Endothelial cell of umbilical vein (primary cell): ENCODE results near the gene LHCGR. TPM values are rescaled to one million over a fixed set of nuclear protein-coding genes. Genes with fewer than 3 reads are reported as not detected.

ENCODE experiments used
- BruUV-seq: library from RNA; stranded (reverse); fragments of 400-500 nt; replicated peaks from 2 replicates; lab custom pipeline; 2021; lab: Mats Ljungman, UMichigan
- CTCF ChIA-PET: fragments of 300-600, 350-600 bp; sonication (Branson Sonifier 250); formaldehyde crosslinking; loops from one replicate; lab custom pipeline; 2021; ENCODE audit warnings: antibody characterized with exemption, inconsistent platforms; lab: Charles Lee
- POLR2A ChIA-PET: fragments of 300-600, 350-600 bp; sonication (Branson Sonifier 250); formaldehyde crosslinking; loops from one replicate; lab custom pipeline; 2021; ENCODE audit warnings: antibody characterized with exemption, inconsistent platforms; lab: Charles Lee
- DNase-seq: peaks from one replicate; pipeline ENCODE4 v3.0.0-alpha.2; 2011; ENCODE audit warnings: low read depth, low spot score
- FAIRE-seq: peaks from 2 replicates; lab custom pipeline; 2011; peaks lifted over from hg19 to GRCh38; lab: Jason Lieb, UNC
- H2AFZ ChIP-seq: 2 replicates; pipeline ENCODE4 v1.6.0; 2012; ENCODE audit warnings: low read depth, low read length, control low read depth, inconsistent platforms
- H3K27ac ChIP-seq: 2 replicates; pipeline ENCODE4 v1.5.1; 2011; ENCODE audit warnings: low read depth, mild to moderate bottlenecking, control low read depth, low read length, moderate library complexity; ENCODE audit not compliant: insufficient read depth
- H3K27me3 ChIP-seq, 2 experiments: 2 replicates each; pipeline versions ENCODE4 v1.6.0 to v1.6.1; 2011; ENCODE audit warnings: low read length in 2 of 2, mixed read lengths in 1 of 2; ENCODE audit not compliant: control insufficient read depth in 2 of 2, insufficient read depth in 2 of 2
- H3K36me3 ChIP-seq, 2 experiments: 2 replicates in 1 of 2; 3 replicates in 1 of 2; pipeline ENCODE4 v1.5.1; 2011; ENCODE audit warnings: low read length in 2 of 2, mild to moderate bottlenecking in 1 of 2, moderate library complexity in 1 of 2; ENCODE audit not compliant: control insufficient read depth in 2 of 2, insufficient read depth in 2 of 2; ENCODE audit errors: extremely low read depth in 1 of 2
- H3K4me1 ChIP-seq: 3 replicates; pipeline ENCODE4 v1.5.1; 2011; ENCODE audit warnings: mild to moderate bottlenecking, low read length; ENCODE audit not compliant: control insufficient read depth, insufficient read depth; ENCODE audit errors: extremely low read depth
- H3K4me2 ChIP-seq: 2 replicates; pipeline ENCODE4 v1.6.1; 2011; ENCODE audit warnings: low read length, control low read depth, mixed read lengths; ENCODE audit not compliant: insufficient read depth
- H3K4me3 ChIP-seq, 3 experiments: fragments of 200-600 bp in 1 of 3; sonication (generic), shearing (Covaris generic) in 1 of 3; replicated peaks in 1 of 3; 2 replicates each; pipeline ENCODE4 v1.5.1; 2011 to 2016; ENCODE audit warnings: control low read depth in 3 of 3, low read length in 3 of 3, mild to moderate bottlenecking in 2 of 3, inconsistent platforms in 1 of 3, low read depth in 1 of 3, moderate library complexity in 1 of 3; ENCODE audit not compliant: insufficient read depth in 1 of 3
- H3K79me2 ChIP-seq: 2 replicates; pipeline ENCODE4 v1.6.0; 2012; ENCODE audit warnings: low read length, inconsistent platforms; ENCODE audit not compliant: control insufficient read depth, insufficient read depth
- H3K9ac ChIP-seq: replicated peaks from 2 replicates; pipeline ENCODE3; 2011; ENCODE audit warnings: low read length, control low read depth; ENCODE audit not compliant: insufficient read depth; ENCODE audit errors: extremely low read depth
- H3K9me1 ChIP-seq: replicated peaks from 3 replicates; pipeline ENCODE4 v1.6.0; 2011; ENCODE audit warnings: mild to moderate bottlenecking, low read length; ENCODE audit not compliant: control insufficient read depth, insufficient read depth; ENCODE audit errors: extremely low read depth
- H3K9me3 ChIP-seq: replicated peaks from 2 replicates; pipeline ENCODE4 v1.5.1; 2012; ENCODE audit warnings: low read length, inconsistent platforms; ENCODE audit not compliant: control insufficient read depth, insufficient read depth
- H4K20me1 ChIP-seq: replicated peaks from 2 replicates; pipeline ENCODE3; 2011; ENCODE audit warnings: mild to moderate bottlenecking, low read length; ENCODE audit not compliant: control insufficient read depth, insufficient read depth; ENCODE audit errors: extremely low read depth
- CTCF ChIP-seq, 2 donors: IDR thresholded peaks; 1 replicate in 1 of 2; 2 replicates in 1 of 2; pipeline ENCODE4 v1.5.1; 2011; ENCODE audit warnings: low read length in 2 of 2, mild to moderate bottlenecking in 2 of 2, moderate library complexity in 2 of 2, control low read depth in 1 of 2, inconsistent platforms in 1 of 2, low read depth in 1 of 2; ENCODE audit not compliant: insufficient read depth in 1 of 2; ENCODE audit errors: extremely low read depth in 1 of 2
- EZH2 ChIP-seq: IDR thresholded peaks from 2 replicates; pipeline ENCODE4 v1.6.1; 2012; ENCODE audit warnings: borderline replicate concordance, low read depth, mild to moderate bottlenecking, moderate library complexity, low read length, inconsistent platforms; ENCODE audit not compliant: severe bottlenecking
- FOS ChIP-seq: IDR thresholded peaks from 2 replicates; pipeline ENCODE4 v1.6.1; 2011; ENCODE audit warnings: mild to moderate bottlenecking, low read length, moderate library complexity, borderline replicate concordance; ENCODE audit not compliant: insufficient read depth
- GATA2 ChIP-seq: IDR thresholded peaks from 2 replicates; pipeline ENCODE4 v1.7.0; 2011; ENCODE audit warnings: low read depth, mild to moderate bottlenecking, moderate library complexity, mixed read lengths, low read length; ENCODE audit not compliant: insufficient read length, insufficient read depth
- JUN ChIP-seq: IDR thresholded peaks from 2 replicates; pipeline ENCODE4 v1.6.1; 2011; ENCODE audit warnings: borderline replicate concordance, low read depth; ENCODE audit not compliant: insufficient read length, insufficient read depth
- MAX ChIP-seq: IDR thresholded peaks from 2 replicates; pipeline ENCODE4 v1.6.1; 2011; ENCODE audit not compliant: insufficient read depth, insufficient read length
- POLR2A ChIP-seq: IDR thresholded peaks from 2 replicates; pipeline ENCODE4 v1.6.1; 2012; ENCODE audit warnings: low read depth, mild to moderate bottlenecking, control low read depth, low read length
- dilution Hi-C: fragments of 300-500 bp; cut with MboI; formaldehyde crosslinking; loops from one replicate; pipeline ENCODE4 v1.15.0; 2019; ENCODE audit warnings: low sequenced_read_pairs; ENCODE audit not compliant: extremely low pct_ligation_motif_present
- intact Hi-C: fragments of 100-400 bp; cut with micrococcal nuclease; formaldehyde crosslinking; loops from one replicate; pipeline ENCODE4 v1.10.0; 2022
- polyA plus RNA-seq, 4 experiments: library from polyadenylated mRNA; depleted of rRNA in 3 of 4; stranded (reverse) in 3 of 4; unstranded in 1 of 4; fragments of >200 nt; gene quantifications; 2 replicates each; pipeline versions ENCODE4 v1.2.1 to v1.2.3, GENCODE V29; 2011 to 2012; ENCODE audit warnings: missing spikeins in 1 of 4
- total RNA-seq: library from RNA; stranded (reverse); gene quantifications from 2 replicates; pipeline ENCODE4 v1.2.3, GENCODE V29; 2021

Gene LHCGR
- total and polyA plus RNA-seq, 2 donors (not counting 3 experiments of a cell fraction or from before 2014, with no cell fraction given), result not detected

GRCh38 chr2:48779019-48779716 lies 23.6 kb upstream of the LHCGR start:
- Histone ChIP-seq H2AFZ (no peak overlapping the region), H3K9me1 (no peaks in the 10 kb centered on the region), H3K27ac (no peak overlapping the region), H3K27me3 (no peaks in the 10 kb centered on the region), H3K4me1 (no peaks in the 10 kb centered on the region), H3K9me3 (no peaks in the 10 kb centered on the region), H4K20me1 (no peaks in the 10 kb centered on the region), H3K36me3 (no peaks in the 10 kb centered on the region), H3K9ac (no peak overlapping the region), H3K4me3 (no peak overlapping the region), H3K4me2 (no peak overlapping the region), H3K79me2 (no peaks in the 10 kb centered on the region)
- POLR2A ChIA-PET, result no interaction called here
- CTCF ChIA-PET, result interaction anchor here (1.2 kb wide), 1 partner anchor 21 kb away, joined by 4 read pairs; no protein-coding TSS in a partner anchor
- intact Hi-C loops (no loop called here), dilution Hi-C loops (no loop called here)
- FAIRE-seq (no peak), DNase-seq (no peak)
- TF ChIP-seq MAX (no peak), POLR2A (no peak), JUN (no peak), GATA2 (no peak), CTCF (IDR thresholded peaks at IDR 0.05; ENCODE audit: extremely low read depth in 1 of 2, insufficient read depth in 1 of 2, low read depth in 1 of 2, low read length in 2 of 2) (no peak), FOS (no peak), EZH2 (no peak)
- no TSS peak for BruUV-seq
